CD4-positive, alpha-beta T cell treated with Interferon gamma for 1 hour (primary cell): Measurements from ENCODE around the gene LYL1.

ENCODE experiments used
- DNase-seq: peaks from one replicate; pipeline ENCODE4 v3.0.0-alpha.2; 2020

LYL1 gene

GRCh38 chr19:13104360-13104847 is 1.7 kb upstream of the LYL1 start:
- peak; percentile 91 for DNase-seq

- no peak for DNase-seq
Measured at GRCh38 chr19:13103581-13104359, 1.1 kb upstream of the LYL1 start.

DNA sequence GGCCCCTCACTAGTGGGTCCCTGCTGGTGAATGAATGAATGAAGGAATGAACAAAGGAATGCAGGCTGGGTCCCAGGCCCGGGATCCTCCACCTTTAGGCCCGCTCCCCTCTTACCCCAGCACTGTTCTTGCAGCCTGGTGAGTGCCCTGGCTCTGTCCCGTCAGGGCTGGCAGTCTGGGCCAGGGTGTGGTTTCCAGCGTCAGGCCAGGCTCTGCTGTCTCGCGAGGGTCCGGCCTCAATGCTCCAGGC is 317 bp downstream of the LYL1 start:
- no peak for DNase-seq

DNA sequence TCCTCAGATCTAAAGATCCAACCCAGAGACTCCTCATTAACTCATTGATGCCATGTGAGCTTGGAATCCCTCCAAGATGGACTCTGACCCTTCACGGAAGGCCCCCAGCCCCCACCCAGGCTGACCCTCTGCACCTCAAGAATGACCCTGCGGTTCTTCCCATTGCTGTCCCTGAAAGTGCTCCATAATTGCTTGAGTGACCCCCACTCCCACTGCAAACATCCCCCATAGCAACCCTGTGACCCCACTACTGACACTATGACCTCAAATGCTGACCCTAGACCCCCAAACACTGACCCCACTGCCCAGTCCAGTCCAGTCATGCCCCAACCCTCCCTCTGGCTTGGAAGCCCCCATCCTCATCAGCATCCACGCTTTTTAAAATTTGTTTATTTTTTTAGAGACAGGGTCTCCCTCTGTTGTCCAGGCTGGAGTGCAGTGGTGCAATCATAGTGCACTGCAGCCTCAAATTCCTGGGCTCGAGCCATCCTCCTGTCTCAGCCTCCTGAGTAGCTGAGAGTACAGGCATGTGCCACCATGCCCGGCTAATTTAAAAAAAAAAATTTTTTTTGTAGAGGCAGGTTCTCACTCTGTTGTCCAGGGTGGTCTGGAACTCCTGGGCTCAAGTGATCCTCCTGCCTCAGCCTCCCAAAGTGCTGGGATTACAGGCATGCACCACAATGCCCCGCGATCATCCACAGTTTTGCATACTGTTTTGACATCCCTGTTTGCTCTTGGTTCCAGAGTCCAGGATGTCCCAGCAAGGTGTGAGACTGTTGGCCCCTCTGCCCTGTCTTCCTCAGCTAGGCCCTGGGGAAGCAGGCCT is 855 bp downstream of the LYL1 start:
- DNase-seq: no peak

DNA sequence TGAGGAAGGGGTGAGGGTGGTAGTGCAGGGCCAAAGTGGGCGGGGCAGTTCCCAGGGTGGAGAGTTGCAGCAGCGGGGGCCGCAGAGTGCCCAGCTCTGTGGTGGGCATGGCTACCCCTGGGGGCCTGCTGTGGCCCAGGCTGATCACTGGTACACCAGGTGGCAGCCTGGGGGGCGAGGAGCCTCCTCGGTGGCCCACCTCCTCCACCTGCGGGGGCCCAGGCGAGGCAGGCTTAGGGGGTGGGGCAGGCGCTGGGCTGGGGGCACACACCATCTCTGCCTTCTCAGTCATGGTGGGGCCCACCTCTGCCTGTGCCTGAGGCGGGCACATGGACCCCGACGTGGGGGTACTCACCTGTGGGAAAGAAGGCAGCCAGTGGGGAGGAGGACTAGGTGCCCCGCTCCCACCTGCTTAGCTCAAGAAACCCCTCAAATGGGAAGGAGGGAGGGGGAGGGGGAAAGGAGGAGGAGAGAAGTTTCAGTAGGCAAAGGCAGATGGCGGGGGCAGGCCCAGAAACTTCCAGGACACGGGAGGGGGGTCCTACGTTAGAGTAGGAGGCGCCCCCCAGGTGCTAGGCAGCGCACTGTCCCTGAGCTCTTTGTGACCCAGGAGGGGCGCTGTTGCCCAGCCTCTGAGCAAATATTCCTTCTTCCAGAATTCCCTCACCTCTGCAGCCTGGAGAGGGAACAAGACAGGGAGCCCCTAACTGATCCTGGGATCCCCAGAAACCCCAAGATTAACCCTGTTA is 1.6 kb downstream of the LYL1 start:
- no peak for DNase-seq

GRCh38 chr19:13100031-13100588 is 2.5 kb downstream of the LYL1 start:
- peak; percentile 78 for DNase-seq

DNA sequence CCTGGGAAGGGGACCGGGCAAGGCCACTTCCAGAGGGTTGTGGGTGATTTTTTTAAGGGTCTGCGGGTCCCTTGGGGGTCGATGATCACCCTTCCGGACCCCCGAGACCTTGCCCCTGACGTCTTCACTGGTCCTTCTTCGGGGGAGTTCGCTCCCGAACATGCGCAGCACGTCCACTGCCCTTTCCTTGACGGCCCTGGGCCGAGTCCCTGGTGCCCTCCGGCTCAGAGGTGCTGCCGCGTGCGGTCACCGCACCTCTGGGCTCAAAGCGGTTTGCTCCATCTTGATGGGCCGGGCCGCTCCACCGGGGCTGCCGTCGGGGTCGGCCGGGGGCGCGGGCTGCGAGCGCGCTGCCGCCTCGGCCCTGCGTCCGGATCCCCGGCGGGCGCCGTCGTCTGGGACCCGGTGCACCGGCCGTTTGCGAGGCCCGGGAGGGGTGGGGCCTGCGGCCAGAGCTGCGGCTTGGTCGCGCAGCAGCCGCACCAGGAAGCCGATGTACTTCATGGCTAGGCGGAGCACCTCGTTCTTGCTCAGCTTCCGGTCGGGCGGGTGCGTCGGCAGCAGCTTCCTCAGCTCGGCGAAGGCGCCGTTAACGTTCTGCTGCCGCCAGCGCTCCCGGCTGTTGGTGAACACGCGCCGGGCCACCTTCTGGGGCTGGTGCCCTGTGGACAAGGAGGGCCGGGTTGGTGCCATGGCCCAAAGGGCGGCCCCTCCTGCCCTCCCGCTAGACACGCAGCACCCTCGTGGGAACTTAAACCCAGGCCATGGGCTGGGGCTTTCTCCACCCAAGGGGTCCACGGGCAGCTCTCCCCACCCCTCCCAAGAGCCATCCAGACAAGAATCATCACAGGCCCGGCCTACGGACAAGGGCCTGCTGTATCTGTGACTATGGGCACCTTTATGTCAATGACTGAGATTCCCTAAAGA is 3.3 kb downstream of the LYL1 start:
- DNase-seq: peak; percentile 84

DNA sequence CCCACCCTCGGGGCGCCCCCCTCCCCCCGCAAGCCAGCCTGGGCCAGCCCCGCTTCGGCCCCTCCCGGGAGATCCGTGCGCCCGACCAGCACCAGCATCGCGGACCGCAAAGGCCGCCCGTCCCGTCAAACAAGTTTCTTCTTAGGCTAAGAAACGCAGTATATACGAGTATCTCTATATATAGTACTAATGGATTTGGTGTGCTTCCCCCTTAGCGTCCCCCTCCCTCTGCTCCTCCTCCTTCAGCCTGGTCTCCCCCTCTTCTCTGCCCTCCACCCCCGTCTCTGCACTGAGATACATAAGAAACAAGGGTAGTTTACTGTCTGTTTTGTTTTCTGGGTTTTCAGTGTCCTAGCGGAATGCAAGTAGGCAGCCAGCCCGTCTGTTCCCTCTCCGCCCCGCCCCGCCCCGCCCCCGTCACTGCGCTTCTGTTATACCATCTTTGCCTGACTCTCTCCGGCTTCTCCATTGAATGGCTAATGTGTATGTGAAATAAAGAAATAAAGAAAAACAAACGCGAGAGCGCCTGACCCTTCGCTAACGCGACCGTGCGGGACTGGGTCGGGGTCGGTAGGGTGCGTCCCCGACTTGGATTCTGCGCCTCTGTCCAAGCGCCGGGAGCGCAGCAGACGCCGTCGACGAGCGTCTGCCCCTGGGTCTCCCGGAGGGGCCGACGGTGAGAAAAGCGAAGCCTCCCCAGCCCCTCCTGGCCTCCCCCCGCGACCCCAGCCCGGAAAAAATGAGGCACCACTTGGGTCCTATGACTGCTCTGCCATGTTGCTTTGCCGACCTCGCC is 4.2 kb downstream of the LYL1 start:
- peak; percentile 54 for DNase-seq

DNA sequence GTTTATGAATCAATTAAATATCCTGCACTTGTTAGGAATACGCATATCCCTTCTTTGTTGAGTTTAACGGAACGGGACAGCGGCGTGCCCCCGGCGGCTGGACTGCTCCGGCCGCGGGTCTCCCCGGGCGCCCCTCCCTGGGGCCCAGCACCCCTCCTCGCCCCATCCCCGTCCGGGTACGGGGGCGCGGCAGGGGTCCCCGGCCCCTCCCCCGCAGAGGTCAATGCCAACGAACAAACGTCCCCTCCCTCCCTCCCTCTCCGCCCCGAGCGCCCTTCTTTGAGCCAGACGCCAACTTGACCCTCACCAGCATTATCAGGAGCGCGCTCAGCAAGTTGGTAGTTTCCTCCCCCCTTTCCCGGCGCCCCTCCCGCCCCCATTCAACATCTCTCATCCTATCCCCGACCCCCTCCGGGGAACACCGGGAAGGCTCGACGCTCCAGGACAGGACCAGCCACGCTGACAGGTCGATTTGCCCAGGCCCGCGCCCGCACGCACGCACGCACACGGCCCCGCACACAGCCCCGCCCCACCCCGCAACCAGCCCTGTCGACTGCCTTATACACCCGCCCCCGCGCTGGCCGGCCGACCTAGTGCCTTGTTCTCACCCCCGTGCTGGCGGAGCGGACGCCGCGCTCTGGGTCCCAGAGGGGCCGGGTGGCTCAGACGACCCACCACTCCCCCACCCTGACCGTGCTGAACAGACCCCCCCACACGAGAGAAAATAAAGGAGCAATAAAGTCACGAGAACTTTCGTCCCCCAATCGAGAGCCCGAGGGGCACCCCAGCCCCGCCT is 5.0 kb downstream of the LYL1 start:
- no peak for DNase-seq

GRCh38 chr19:13097033-13097462 is 5.6 kb downstream of the LYL1 start:
- DNase-seq: no peak

DNA sequence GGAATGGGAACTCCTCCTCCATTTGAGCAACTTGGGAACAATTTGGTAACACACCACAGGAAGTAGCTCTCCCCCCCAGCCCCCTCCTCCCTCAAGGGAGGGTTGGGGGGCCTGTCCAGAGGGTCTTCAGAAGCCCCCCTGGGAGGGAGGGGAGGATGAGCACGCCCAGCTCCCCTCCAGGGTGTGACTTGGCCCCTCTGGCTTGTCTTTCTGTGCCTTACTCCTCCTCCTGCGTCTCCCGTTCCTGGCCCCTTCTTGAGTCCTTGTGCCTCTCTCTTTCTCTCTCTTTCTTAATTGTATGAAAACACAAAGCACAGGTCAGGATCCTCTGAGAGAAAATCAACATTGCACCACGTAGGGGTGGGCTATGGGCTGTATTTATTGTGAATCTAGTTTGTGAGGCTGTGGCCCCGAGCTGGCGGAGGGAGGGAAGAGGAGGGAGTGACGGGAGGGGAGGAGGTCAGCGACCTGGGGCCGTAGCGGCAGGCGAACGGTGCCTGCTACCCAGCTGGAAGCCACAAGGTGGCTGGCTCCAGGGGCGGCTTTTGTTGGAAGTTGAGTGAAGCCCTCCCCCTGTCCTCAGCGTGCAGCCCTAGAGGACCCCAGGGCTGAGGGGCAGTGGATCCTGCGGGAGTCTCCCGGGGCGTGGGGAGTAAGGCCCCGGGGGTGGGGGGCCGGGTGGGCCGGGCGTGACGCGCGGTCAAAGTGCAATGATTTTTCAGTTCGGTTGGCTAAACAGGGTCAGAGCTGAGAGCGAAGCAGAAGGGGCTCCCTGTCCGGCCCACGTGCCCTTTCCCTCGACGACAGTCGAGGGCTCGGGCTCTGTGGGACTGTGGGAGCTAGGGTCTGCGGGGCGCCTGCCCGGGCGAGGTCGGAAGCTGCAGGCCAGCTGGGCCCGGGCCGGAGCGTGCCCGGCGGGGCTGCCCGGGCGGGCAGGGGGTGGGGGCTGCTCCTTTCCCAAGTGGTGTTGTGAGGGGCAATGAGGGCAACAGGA is 6.4 kb downstream of the LYL1 start:
- DNase-seq: no peak

- peak; percentile 53 for DNase-seq
Measured at GRCh38 chr19:13095393-13095784, 7.3 kb downstream of the LYL1 start.

DNA sequence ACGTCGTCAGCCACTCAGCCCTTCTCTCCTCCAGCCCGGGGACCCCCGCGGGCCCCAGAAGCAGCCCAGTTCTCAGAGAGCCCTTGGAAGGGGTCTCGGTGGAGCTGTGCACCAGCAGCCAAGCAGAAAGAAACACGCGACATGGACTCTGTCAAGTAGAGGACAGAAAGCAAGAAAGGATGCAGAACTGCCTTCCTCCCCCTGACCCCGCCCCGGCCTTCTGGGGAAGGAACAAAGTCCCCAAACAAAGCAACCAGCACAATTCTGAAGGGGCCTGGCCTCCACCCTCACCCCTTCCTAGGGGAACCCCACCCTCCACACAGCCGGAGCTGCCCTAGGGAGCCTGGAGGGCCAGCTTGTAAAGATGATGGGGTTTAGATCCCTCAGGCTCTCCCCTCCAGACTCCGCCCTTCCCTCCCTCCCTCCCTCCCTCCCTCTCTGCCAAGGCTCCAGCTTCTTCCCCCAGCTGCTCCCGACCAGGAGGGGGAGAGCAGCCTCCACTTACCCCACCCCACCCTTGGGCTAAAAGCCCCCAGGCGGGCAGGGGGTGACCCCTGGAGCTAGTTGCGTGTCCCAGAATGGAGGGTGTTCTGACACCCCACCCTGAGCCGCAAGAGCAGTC is 7.8 kb downstream of the LYL1 start:
- DNase-seq: peak; percentile 46

- no peak for DNase-seq
Measured at GRCh38 chr19:13094106-13094504, 8.6 kb downstream of the LYL1 start.

DNA sequence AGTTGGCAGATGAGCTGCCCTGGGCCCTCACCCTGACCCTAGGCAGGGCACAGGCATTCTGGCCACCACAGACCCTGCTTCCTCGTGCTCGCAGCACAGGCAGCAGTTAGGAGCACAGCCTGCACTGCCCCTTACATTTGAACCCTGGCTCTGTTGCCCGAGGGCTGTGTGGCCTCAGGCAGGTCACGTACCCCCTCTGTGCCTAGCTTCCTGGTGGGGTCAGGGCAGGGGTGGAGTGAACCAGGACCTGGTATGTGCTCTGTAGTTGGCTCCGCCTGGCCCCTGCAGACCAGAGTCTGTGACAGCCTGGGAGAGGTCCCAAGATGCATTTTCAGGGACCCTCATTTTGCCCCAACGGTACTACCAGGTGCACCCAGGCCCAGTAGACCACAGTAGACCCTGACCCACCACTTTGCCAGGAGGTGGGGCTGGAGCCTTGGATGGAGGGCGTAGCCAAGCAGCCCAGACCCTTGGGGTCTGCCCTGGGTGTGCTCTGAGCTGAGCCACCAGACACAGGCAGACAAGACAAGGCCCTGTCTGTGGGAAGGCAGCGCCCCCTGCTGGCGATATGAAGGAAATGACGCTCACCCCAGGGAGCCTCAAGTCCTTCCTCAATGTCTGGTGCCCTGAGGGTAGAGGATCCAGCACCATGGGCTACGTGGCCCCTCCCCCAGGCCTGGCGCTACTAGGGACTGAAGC is 9.1 kb downstream of the LYL1 start:
- DNase-seq: peak; percentile 84

DNA sequence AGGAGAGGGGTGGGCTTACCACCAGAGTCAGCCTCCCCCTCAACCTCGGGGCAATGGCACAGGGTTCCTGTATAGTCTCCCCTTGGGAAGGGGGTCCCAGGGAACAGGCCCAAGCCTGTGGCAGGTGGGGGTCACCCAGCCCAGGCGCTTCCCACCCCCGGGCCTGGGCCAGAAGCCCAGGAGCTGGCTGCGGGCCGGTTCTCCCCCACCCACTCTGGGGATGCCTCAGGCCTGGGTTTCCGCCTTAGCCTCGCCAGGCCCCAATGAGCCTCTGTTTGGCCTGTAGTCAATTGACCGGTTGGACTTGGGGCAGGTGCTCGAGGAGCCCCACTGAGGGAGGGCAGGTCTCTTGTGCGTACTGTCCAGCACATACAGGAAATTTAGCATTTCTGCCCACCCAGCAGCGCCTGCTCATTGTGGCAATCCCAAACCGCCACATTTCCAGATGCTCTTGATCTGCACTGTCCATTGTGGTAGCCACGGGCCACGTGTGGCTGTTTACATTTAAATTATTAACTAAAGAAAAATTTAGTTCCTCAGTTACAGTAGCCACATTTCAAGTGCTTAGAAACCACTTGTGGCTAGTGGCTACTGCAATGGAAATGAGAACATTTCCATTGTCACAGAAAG is 9.9 kb downstream of the LYL1 start:
- no peak for DNase-seq

DNA sequence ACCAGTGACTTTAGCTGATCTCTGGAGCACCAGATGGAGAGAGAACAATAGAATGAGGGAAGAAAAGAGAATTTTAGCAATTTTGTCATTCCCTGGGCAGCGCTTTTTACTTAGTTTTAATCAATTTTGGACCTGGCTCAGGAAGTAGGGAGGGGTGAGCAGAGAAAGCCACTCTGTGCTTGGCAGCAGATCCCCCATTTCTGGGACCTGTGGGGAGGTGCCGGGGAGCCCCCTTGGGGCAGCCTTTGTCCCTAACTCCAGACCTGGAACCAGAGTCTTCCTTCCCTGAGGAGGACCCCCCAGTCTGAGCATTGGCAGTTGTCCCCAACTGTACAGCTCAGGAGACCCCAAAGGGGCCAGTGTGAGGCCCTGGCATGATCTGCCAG is 10.5 kb downstream of the LYL1 start:
- DNase-seq: no peak
